ENCODE measurements around the gene RNF223.

The RNF223 gene

GRCh38 chr1:1085911-1086841 is 12.1 kb upstream of the RNF223 start:
- Histone ChIP-seq H3K36me3 (no peaks in the 10 kb centered on the region), H3K27me3 (no peaks in the 10 kb centered on the region), H3K27ac (no peak overlapping the region), H3K9me3 (no peaks in the 10 kb centered on the region), H3K4me1 (ENCODE audit: control insufficient read depth in 1 of 2, insufficient read depth in 1 of 2, low read depth in 1 of 2, low read length in 1 of 2) (no peaks in the 10 kb centered on the region), H3K4me3 (ENCODE audit: low read depth in 1 of 2, low read length in 1 of 2) (no peak overlapping the region)
- TF ChIP-seq CTCF (IDR thresholded peaks at IDR 0.05), result no peak

GRCh38 chr1:1085171-1085841 is 11.2 kb upstream of the RNF223 start:
- no peaks in the 10 kb centered on the region for H3K36me3 ChIP-seq
- H3K9me3 ChIP-seq, result no peaks in the 10 kb centered on the region
- no peak for TF ChIP-seq CTCF (IDR thresholded peaks at IDR 0.05)
- H3K4me1 ChIP-seq (ENCODE audit: control insufficient read depth in 1 of 2, insufficient read depth in 1 of 2, low read depth in 1 of 2, low read length in 1 of 2), result no peaks in the 10 kb centered on the region
- H3K27me3 ChIP-seq, result peaks cover 6% of the 10 kb centered on the region
- H3K27ac ChIP-seq, result no peak overlapping the region
- no peak overlapping the region for H3K4me3 ChIP-seq (ENCODE audit: low read depth in 1 of 2, low read length in 1 of 2)

GRCh38 chr1:1084372-1085170 is 10.5 kb upstream of the RNF223 start:
- Histone ChIP-seq H3K9me3 (no peaks in the 10 kb centered on the region), H3K27ac (no peak overlapping the region), H3K27me3 (peaks cover 14% of the 10 kb centered on the region), H3K4me3 (ENCODE audit: low read depth in 1 of 2, low read length in 1 of 2) (no peak overlapping the region), H3K4me1 (ENCODE audit: control insufficient read depth in 1 of 2, insufficient read depth in 1 of 2, low read depth in 1 of 2, low read length in 1 of 2) (peaks cover 2 to 6% of the 10 kb centered on the region in 2 experiments), H3K36me3 (no peaks in the 10 kb centered on the region)
- no peak for TF ChIP-seq CTCF (IDR thresholded peaks at IDR 0.05)

GRCh38 chr1:1083416-1084371 is 9.6 kb upstream of the RNF223 start:
- TF ChIP-seq CTCF (IDR thresholded peaks at IDR 0.05), result no peak
- no peaks in the 10 kb centered on the region for H3K36me3 ChIP-seq
- H3K27ac ChIP-seq, result no peak overlapping the region
- H3K27me3 ChIP-seq, result peaks cover 19% of the 10 kb centered on the region
- no peaks in the 10 kb centered on the region for H3K9me3 ChIP-seq
- H3K4me1 ChIP-seq (ENCODE audit: control insufficient read depth in 1 of 2, insufficient read depth in 1 of 2, low read depth in 1 of 2, low read length in 1 of 2), result peaks cover 6 to 8% of the 10 kb centered on the region in 2 experiments
- H3K4me3 ChIP-seq (ENCODE audit: low read depth in 1 of 2, low read length in 1 of 2), result no peak overlapping the region

Measured in neutrophil (primary cell).